LNCAP (cell line): ENCODE measurements around the gene EFTUD2.
A peak's percentile ranks its signal among the peaks of the same experiment; 100 is the strongest.

Source experiments
- TF ChIP-seq, protein P1 (sequence below): fragments of 450-650 bp; IDR thresholded peaks from 2 replicates; pipeline ENCODE4 v1.5.1; 2017; ENCODE audit warnings: mild to moderate bottlenecking

Gene EFTUD2

GRCh38 chr17:44872131-44872768 lies 27.0 kb downstream of the EFTUD2 start:
- TF ChIP-seq, protein P1, sequence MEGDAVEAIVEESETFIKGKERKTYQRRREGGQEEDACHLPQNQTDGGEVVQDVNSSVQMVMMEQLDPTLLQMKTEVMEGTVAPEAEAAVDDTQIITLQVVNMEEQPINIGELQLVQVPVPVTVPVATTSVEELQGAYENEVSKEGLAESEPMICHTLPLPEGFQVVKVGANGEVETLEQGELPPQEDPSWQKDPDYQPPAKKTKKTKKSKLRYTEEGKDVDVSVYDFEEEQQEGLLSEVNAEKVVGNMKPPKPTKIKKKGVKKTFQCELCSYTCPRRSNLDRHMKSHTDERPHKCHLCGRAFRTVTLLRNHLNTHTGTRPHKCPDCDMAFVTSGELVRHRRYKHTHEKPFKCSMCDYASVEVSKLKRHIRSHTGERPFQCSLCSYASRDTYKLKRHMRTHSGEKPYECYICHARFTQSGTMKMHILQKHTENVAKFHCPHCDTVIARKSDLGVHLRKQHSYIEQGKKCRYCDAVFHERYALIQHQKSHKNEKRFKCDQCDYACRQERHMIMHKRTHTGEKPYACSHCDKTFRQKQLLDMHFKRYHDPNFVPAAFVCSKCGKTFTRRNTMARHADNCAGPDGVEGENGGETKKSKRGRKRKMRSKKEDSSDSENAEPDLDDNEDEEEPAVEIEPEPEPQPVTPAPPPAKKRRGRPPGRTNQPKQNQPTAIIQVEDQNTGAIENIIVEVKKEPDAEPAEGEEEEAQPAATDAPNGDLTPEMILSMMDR: no peak

DNA sequence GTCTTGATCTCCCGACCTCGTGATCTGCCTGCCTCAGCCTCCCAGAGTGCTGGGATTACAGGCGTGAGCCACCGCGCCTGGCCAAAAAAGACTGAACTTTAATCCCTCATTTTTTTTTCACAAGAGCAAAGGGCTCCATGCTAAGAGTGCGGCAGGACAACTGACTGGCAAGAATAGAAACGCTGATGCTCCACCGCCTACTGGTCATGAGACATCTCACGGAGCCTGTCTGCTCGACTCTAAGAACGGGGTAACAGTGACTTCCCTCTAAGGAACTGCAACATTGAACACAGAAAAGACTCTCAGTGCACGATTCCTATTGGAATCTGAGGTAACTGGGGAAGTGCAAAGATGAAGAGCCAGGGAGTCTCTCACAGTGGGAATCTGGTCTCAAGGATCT lies 27.7 kb downstream of the EFTUD2 start:
- TF ChIP-seq, protein P1: no peak

DNA sequence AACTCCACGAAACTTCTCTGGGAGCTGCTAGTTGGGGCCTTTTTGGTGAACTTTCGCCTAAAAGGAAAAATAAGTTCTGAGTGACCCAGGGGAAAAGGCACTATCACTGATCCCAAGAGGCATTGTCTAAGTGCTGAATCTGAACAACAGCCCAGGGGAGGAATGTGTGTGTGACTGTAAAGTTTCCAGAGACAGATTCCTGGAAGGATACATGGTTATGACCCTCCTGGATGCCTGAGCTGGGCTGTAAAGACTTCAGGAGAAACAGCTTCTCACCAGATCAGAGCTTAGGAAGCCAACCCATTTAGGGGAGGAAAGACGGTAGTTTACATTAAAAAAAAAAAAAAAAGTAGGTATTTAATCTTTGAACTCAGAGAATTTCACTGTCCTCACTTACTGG lies 31.4 kb downstream of the EFTUD2 start:
- TF ChIP-seq, protein P1: no peak

- TF ChIP-seq, protein P1: no peak
These were observed 33.3 kb downstream of the EFTUD2 start for GRCh38 chr17:44865931-44866330.

- TF ChIP-seq, protein P1: peak; percentile 87
These were observed 34.0 kb downstream of the EFTUD2 start for GRCh38 chr17:44865231-44865660.

- TF ChIP-seq, protein P1: no peak
These were observed 34.4 kb downstream of the EFTUD2 start for GRCh38 chr17:44864831-44865230.

- TF ChIP-seq, protein P1: no peak
These were observed 36.0 kb downstream of the EFTUD2 start for GRCh38 chr17:44863061-44863918.
